GM23338 (cell line): ENCODE data around the gene MINK1. TPM values are rescaled to one million over a fixed set of nuclear protein-coding genes. Genes with fewer than 3 reads are reported as not detected.

Experiments
- ATAC-seq: fragments of 200-7000 bp; cut with Tn5 transposase; 3 replicates; pipeline ENCODE4 v1.9.1; 2020
- DNase-seq: peaks from one replicate; pipeline ENCODE4 v3.0.0-alpha.2; 2015; ENCODE audit warnings: low spot score
- H2AFZ ChIP-seq: fragments of 200-600 bp; sonication (generic); 2 replicates; pipeline ENCODE4 v1.8.0; 2016; ENCODE audit warnings: antibody characterized with exemption, mild to moderate bottlenecking, moderate library complexity
- H3F3A ChIP-seq: fragments of 200-600 bp; sonication (generic); replicated peaks from 2 replicates; pipeline ENCODE4 v1.8.0; 2017; ENCODE audit warnings: antibody characterized with exemption, mixed run types, low read depth
- H3K27ac ChIP-seq: fragments of 200-600 bp; sonication (generic); 2 replicates; pipeline ENCODE4 v1.6.1; 2016; ENCODE audit warnings: low read depth
- H3K27me3 ChIP-seq: fragments of 200-600 bp; sonication (generic); 2 replicates; pipeline ENCODE4 v1.8.0; 2016; ENCODE audit warnings: mild to moderate bottlenecking, mixed run types, moderate library complexity; ENCODE audit not compliant: insufficient read depth
- H3K36me3 ChIP-seq: fragments of 200-600 bp; sonication (generic); 2 replicates; pipeline ENCODE4 v1.8.0; 2016; ENCODE audit warnings: mild to moderate bottlenecking; ENCODE audit not compliant: insufficient read depth
- H3K4me1 ChIP-seq: fragments of 200-600 bp; sonication (generic); 2 replicates; pipeline ENCODE4 v1.8.0; 2016; ENCODE audit warnings: mild to moderate bottlenecking, moderate library complexity; ENCODE audit not compliant: insufficient read depth
- H3K4me2 ChIP-seq: fragments of 200-600 bp; sonication (generic); 2 replicates; pipeline ENCODE4 v1.7.1; 2017; ENCODE audit warnings: mixed run types
- H3K4me3 ChIP-seq: fragments of 200-600 bp; sonication (generic); 2 replicates; pipeline ENCODE4 v1.6.1; 2016; ENCODE audit warnings: mixed run types
- H3K79me2 ChIP-seq: fragments of 200-600 bp; sonication (generic); replicated peaks from 2 replicates; pipeline ENCODE4 v1.8.0; 2017; ENCODE audit warnings: mild to moderate bottlenecking; ENCODE audit not compliant: insufficient read depth
- H3K9me2 ChIP-seq: fragments of 200-600 bp; sonication (generic); 2 replicates; pipeline ENCODE4 v1.8.0; 2017; ENCODE audit not compliant: insufficient read depth
- H4K20me1 ChIP-seq: fragments of 200-600 bp; sonication (generic); replicated peaks from 2 replicates; pipeline ENCODE4 v1.8.0; 2017; ENCODE audit warnings: mild to moderate bottlenecking; ENCODE audit not compliant: insufficient read depth
- H3K27ac Mint-ChIP-seq: 2 replicates; pipeline ENCODE4 v1.8.0; 2020; ENCODE audit warnings: inconsistent platforms, mild to moderate bottlenecking, moderate library complexity, mixed read lengths
- H3K27me3 Mint-ChIP-seq: 3 replicates; pipeline ENCODE4 v1.8.0; 2022; ENCODE audit warnings: low read depth, mild to moderate bottlenecking, moderate library complexity, mixed read lengths, inconsistent platforms; ENCODE audit not compliant: insufficient read depth, poor library complexity
- H3K36me3 Mint-ChIP-seq: 3 replicates; pipeline ENCODE4 v1.8.0; 2021; ENCODE audit warnings: low read depth, mild to moderate bottlenecking, inconsistent platforms, moderate library complexity, mixed read lengths
- H3K4me1 Mint-ChIP-seq: 3 replicates; pipeline ENCODE4 v1.8.0; 2020; ENCODE audit warnings: mild to moderate bottlenecking, inconsistent platforms, mixed read lengths
- H3K4me3 Mint-ChIP-seq: 3 replicates; pipeline ENCODE4 v1.8.0; 2021; ENCODE audit warnings: moderate library complexity, mild to moderate bottlenecking, inconsistent platforms, mixed read lengths
- H3K9me3 Mint-ChIP-seq: 3 replicates; pipeline ENCODE4 v1.8.0; 2020; ENCODE audit warnings: moderate library complexity, mild to moderate bottlenecking, inconsistent platforms, mixed read lengths
- CREB1 ChIP-seq: fragments of 250-450 bp; sonication (Bioruptor Pico); IDR thresholded peaks from 2 replicates; pipeline ENCODE4 v1.5.0; 2020; ENCODE audit warnings: low read depth, mild to moderate bottlenecking, moderate library complexity
- EZH2phosphoT487 ChIP-seq: fragments of 200-600 bp; sonication (generic); IDR thresholded peaks from one replicate; pipeline ENCODE4 v1.8.1; 2018; ENCODE audit warnings: antibody characterized with exemption; ENCODE audit not compliant: unreplicated experiment
- STAT1 ChIP-seq: IDR thresholded peaks from one replicate; pipeline ENCODE4 v1.6.1; 2016; ENCODE audit warnings: antibody characterized with exemption; ENCODE audit not compliant: unreplicated experiment
- polyA plus RNA-seq: library from polyadenylated mRNA; unstranded; fragments of >200 nt; fragmentation: Nextera tagmentation; extraction: Ambion mirVana; gene quantifications from 2 replicates; pipeline ENCODE4 v1.2.1, GENCODE V29; 2016
- total RNA-seq: library from RNA; depleted of rRNA; stranded (reverse); fragments of >200 nt; shearing (Covaris generic); gene quantifications from 2 replicates; pipeline ENCODE4 v1.2.3, GENCODE V29; 2014
- TF ChIP-seq, protein P1 (sequence below): fragments of 250-450 bp; sonication (Bioruptor Pico); IDR thresholded peaks from 2 replicates; pipeline ENCODE4 v1.5.0; 2020; ENCODE audit warnings: mild to moderate bottlenecking, moderate library complexity
- TF ChIP-seq, protein P2 (sequence below), 2 experiments: fragments of 200-600 bp in 1 of 2; sonication (generic) in 1 of 2; conservative IDR thresholded peaks; 2 replicates each; pipeline versions ENCODE4 v1.5.1 to v1.6.1; 2016 to 2017; ENCODE audit warnings: antibody characterized with exemption in 2 of 2, low read depth in 2 of 2, mild to moderate bottlenecking in 2 of 2, moderate library complexity in 1 of 2
- TF ChIP-seq, protein P3 (sequence below): IDR thresholded peaks from one replicate; pipeline ENCODE4 v1.6.1; 2018; ENCODE audit warnings: antibody characterized with exemption; ENCODE audit not compliant: unreplicated experiment

The MINK1 gene
- total and polyA plus RNA-seq, 2 experiments from 2014 or later = 17.3 to 54.9 TPM

DNA sequence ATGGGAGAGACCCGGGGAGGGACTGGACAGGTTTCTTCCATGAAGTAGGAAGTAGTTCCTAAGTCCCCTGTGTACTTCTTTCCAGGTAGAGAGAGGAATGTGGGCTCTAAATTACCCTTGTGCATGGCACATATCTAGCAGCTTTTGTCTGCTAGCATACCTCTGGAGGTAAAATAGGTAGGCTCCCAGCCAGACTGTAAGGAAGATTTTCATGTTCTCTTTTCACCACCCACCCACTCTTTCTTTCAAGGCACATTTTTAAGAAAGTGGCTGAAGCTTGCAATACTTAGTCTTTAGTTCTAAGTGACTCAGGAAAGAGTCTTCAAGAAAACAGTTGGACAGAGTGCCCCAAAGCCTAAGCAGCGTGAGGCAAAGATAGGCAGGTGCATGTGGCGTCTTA, 9.2 kb downstream of the MINK1 start (continued):
- TF ChIP-seq, protein P1, sequence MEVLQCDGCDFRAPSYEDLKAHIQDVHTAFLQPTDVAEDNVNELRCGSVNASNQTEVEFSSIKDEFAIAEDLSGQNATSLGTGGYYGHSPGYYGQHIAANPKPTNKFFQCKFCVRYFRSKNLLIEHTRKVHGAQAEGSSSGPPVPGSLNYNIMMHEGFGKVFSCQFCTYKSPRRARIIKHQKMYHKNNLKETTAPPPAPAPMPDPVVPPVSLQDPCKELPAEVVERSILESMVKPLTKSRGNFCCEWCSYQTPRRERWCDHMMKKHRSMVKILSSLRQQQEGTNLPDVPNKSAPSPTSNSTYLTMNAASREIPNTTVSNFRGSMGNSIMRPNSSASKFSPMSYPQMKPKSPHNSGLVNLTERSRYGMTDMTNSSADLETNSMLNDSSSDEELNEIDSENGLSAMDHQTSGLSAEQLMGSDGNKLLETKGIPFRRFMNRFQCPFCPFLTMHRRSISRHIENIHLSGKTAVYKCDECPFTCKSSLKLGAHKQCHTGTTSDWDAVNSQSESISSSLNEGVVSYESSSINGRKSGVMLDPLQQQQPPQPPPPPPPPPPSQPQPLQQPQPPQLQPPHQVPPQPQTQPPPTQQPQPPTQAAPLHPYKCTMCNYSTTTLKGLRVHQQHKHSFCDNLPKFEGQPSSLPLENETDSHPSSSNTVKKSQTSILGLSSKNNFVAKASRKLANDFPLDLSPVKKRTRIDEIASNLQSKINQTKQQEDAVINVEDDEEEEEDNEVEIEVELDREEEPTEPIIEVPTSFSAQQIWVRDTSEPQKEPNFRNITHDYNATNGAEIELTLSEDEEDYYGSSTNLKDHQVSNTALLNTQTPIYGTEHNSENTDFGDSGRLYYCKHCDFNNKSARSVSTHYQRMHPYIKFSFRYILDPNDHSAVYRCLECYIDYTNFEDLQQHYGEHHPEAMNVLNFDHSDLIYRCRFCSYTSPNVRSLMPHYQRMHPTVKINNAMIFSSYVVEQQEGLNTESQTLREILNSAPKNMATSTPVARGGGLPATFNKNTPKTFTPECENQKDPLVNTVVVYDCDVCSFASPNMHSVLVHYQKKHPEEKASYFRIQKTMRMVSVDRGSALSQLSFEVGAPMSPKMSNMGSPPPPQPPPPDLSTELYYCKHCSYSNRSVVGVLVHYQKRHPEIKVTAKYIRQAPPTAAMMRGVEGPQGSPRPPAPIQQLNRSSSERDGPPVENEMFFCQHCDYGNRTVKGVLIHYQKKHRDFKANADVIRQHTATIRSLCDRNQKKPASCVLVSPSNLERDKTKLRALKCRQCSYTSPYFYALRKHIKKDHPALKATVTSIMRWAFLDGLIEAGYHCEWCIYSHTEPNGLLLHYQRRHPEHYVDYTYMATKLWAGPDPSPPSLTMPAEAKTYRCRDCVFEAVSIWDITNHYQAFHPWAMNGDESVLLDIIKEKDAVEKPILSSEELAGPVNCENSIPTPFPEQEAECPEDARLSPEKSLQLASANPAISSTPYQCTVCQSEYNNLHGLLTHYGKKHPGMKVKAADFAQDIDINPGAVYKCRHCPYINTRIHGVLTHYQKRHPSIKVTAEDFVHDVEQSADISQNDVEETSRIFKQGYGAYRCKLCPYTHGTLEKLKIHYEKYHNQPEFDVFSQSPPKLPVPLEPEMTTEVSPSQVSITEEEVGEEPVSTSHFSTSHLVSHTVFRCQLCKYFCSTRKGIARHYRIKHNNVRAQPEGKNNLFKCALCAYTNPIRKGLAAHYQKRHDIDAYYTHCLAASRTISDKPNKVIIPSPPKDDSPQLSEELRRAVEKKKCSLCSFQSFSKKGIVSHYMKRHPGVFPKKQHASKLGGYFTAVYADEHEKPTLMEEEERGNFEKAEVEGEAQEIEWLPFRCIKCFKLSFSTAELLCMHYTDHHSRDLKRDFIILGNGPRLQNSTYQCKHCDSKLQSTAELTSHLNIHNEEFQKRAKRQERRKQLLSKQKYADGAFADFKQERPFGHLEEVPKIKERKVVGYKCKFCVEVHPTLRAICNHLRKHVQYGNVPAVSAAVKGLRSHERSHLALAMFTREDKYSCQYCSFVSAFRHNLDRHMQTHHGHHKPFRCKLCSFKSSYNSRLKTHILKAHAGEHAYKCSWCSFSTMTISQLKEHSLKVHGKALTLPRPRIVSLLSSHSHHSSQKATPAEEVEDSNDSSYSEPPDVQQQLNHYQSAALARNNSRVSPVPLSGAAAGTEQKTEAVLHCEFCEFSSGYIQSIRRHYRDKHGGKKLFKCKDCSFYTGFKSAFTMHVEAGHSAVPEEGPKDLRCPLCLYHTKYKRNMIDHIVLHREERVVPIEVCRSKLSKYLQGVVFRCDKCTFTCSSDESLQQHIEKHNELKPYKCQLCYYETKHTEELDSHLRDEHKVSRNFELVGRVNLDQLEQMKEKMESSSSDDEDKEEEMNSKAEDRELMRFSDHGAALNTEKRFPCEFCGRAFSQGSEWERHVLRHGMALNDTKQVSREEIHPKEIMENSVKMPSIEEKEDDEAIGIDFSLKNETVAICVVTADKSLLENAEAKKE (CRISPR knock-in tag) = no peak
- TF ChIP-seq, protein P2, sequence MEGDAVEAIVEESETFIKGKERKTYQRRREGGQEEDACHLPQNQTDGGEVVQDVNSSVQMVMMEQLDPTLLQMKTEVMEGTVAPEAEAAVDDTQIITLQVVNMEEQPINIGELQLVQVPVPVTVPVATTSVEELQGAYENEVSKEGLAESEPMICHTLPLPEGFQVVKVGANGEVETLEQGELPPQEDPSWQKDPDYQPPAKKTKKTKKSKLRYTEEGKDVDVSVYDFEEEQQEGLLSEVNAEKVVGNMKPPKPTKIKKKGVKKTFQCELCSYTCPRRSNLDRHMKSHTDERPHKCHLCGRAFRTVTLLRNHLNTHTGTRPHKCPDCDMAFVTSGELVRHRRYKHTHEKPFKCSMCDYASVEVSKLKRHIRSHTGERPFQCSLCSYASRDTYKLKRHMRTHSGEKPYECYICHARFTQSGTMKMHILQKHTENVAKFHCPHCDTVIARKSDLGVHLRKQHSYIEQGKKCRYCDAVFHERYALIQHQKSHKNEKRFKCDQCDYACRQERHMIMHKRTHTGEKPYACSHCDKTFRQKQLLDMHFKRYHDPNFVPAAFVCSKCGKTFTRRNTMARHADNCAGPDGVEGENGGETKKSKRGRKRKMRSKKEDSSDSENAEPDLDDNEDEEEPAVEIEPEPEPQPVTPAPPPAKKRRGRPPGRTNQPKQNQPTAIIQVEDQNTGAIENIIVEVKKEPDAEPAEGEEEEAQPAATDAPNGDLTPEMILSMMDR (conservative IDR thresholded peaks at IDR 0.05; ENCODE audit: low read depth in 2 of 2) = no peak
- no peak for TF ChIP-seq CREB1

DNA sequence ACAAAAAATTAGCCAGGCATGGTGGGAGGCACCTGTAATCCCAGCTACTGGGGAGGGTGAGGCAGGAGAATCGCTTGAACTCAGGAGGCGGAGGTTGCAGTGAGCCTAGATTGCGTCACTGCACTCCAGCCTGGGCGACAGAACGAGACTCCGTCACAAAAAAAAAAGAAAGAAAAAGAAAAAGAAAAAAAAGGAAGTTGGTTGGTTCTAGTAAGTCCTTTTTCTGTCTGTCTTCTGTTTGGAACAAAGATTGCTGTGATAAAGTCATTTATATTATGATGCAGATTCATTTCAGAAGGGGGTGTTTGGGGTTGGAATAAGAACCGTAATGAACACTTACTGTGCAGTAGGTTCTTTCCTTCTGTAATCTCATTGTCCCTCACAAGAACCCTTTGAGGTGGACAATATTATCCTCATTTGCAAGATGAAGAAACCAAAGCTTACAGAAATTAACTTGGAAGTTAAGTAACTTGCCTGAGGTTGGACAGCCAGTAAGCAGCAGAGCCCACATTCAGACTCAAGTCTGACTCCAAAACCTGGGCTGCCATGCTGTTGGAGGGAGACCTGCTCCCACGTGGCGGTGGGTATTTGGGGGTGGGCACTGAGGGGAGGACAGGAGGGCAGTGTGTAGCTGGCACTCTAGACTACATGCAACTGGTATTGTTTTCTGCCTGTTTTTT, 10.3 kb downstream of the MINK1 start:
- Mint-ChIP-seq H3K4me3 (no peak overlapping the region), H3K4me1 (peaks cover 32% of the 10 kb centered on the region), H3K27ac (no peak overlapping the region), H3K27me3 (peaks cover 5% of the 10 kb centered on the region), H3K9me3 (no peaks in the 10 kb centered on the region), H3K36me3 (no peaks in the 10 kb centered on the region; the same call in 2 of the 3 replicates)
- ATAC-seq = no peak
- Histone ChIP-seq H3K27me3 (no peaks in the 10 kb centered on the region), H3K4me2 (no peak overlapping the region), H3K4me1 (peaks cover 8% of the 10 kb centered on the region), H3K9me2 (no peaks in the 10 kb centered on the region), H3K36me3 (no peaks in the 10 kb centered on the region), H3F3A (no peaks in the 10 kb centered on the region), H3K27ac (no peak overlapping the region), H3K4me3 (no peak overlapping the region), H3K79me2 (peaks cover 83% of the 10 kb centered on the region), H4K20me1 (peaks cover 10% of the 10 kb centered on the region), H2AFZ (no peak overlapping the region)
- no peak for TF ChIP-seq STAT1
- TF ChIP-seq EZH2phosphoT487 = no peak
- TF ChIP-seq, protein P3, sequence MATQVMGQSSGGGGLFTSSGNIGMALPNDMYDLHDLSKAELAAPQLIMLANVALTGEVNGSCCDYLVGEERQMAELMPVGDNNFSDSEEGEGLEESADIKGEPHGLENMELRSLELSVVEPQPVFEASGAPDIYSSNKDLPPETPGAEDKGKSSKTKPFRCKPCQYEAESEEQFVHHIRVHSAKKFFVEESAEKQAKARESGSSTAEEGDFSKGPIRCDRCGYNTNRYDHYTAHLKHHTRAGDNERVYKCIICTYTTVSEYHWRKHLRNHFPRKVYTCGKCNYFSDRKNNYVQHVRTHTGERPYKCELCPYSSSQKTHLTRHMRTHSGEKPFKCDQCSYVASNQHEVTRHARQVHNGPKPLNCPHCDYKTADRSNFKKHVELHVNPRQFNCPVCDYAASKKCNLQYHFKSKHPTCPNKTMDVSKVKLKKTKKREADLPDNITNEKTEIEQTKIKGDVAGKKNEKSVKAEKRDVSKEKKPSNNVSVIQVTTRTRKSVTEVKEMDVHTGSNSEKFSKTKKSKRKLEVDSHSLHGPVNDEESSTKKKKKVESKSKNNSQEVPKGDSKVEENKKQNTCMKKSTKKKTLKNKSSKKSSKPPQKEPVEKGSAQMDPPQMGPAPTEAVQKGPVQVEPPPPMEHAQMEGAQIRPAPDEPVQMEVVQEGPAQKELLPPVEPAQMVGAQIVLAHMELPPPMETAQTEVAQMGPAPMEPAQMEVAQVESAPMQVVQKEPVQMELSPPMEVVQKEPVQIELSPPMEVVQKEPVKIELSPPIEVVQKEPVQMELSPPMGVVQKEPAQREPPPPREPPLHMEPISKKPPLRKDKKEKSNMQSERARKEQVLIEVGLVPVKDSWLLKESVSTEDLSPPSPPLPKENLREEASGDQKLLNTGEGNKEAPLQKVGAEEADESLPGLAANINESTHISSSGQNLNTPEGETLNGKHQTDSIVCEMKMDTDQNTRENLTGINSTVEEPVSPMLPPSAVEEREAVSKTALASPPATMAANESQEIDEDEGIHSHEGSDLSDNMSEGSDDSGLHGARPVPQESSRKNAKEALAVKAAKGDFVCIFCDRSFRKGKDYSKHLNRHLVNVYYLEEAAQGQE = no peak
- no peak for DNase-seq
